Activated CD4-positive, alpha-beta T cell treated with anti-CD3 and anti-CD28 coated beads, Interleukin-10, Interleukin-2, amounts not matched to agents 100 ng/mL and 50 ng/mL, durations not matched to agents 16 hours and 8 hours (primary cell): ENCODE results near the gene ACAN.

ENCODE experiments used
- DNase-seq: peaks from one replicate; pipeline ENCODE4 v3.0.0-alpha.2; 2020

Gene ACAN

DNA sequence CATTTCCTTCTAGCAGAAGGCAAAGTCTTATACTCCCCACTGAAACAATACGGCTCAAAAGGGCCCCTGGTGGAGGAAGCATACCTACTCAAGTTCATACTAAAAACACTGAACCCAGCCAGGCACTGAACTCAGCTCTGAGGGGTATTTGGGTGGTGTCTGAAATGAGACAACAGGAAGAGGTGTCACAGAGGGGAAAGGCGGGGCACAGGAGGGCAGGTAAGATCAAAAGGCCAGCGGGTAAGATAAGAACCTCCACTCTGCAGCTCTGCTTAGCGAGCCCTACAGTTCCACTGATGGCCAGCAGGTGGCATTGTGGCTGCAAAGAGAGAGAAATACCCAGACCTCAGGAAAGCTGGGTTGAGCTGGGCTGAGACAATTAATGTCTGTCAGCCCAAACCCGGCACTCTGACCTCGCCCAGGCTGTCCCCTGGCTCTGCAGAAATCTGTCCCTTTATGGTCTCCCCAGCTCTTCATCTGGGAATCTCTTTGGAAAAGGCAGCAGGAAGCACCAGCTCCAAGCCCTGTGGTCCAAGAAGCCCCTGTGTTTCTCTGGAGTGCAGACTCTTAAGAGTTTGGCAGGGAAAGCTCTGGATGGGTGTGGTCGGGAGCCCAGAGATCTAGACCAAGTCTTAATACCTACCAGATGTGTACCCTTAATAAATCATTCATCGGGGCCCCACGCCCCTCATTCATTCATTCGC, 101.5 kb downstream of the ACAN start:
- DNase-seq, result peak; percentile 92

DNA sequence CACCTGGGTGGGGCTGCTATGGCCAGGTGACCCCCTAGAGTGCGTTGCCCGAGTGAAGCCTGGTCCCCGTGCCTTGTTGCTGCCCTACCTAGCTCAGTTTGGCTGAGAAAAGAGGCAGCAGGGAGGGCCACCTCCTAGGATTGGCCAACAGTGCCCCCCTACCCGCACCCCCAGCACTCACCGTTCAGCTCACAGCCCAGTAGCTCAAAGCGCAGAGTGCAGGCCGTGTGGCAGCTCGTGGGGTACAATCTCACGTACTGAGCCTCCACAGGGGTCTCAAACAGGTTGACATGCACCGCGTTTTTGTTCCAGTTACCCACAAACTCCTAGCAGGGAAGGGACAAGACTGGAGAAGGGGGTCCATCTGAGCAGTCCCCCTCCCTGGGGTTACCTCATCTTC, 102.3 kb downstream of the ACAN start:
- DNase-seq, result no peak

DNA sequence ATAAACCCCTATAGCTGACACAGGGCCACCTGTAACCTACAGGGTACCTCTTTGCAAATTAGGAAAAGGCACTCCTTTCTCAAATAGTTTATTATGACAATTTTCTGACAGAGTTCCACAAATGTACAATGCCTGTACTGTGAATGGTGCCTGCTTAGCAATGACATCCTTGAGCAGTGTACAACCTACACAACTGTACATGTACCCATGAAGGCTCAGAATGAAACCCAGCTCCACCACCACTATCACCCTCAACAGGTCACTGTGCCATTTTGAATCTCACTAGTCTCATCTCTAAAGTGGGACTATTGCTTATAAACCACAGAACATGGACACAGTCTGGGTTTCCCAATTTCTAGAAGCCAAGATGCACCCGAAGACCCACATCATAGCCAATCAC, 102.9 kb downstream of the ACAN start:
- DNase-seq, result no peak

DNA sequence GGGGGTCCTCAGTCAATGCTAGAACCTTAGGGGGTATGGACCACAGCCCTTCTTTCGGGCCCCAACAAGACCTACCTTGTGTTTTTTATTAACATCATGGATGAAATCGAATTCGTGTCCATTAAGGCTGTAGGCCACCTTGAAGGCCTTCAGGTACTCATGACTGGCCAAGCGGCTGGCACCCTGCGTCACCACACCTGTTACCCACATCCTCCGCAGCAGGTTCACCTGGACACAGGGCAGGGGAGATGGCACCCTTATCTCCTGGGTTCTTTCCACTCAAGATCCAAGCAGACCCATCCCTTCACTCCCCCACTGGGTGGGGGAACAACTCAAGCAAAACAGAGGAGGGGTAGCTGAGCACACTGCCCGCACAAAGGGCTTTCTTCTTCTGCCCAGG, 103.3 kb downstream of the ACAN start:
- no peak for DNase-seq

DNA sequence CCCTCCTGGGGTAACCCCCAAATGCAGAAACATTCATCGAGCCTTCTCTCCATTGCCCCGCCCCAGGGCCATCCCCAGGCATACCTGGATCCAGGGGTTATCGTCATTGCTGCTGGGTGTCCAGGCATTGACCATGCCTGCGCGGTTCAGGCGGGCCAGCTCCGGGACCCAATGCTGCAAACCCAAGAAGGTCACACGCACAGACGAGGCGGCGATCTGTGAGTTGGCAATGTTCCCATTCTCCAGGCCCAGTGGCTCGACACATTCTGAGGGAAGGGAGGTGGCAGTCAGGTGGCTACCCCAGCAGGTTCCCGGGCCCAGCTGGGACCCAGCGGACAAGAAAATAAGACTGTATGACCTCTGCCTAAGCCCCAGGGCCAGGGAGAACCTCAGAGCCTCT, 103.9 kb downstream of the ACAN start:
- no peak for DNase-seq

- no peak for DNase-seq
Observed at GRCh38 chr15:88908123-88908522, 104.9 kb downstream of the ACAN start.

GRCh38 chr15:88908697-88909621, 105.7 kb downstream of the ACAN start:
- no peak for DNase-seq

DNA sequence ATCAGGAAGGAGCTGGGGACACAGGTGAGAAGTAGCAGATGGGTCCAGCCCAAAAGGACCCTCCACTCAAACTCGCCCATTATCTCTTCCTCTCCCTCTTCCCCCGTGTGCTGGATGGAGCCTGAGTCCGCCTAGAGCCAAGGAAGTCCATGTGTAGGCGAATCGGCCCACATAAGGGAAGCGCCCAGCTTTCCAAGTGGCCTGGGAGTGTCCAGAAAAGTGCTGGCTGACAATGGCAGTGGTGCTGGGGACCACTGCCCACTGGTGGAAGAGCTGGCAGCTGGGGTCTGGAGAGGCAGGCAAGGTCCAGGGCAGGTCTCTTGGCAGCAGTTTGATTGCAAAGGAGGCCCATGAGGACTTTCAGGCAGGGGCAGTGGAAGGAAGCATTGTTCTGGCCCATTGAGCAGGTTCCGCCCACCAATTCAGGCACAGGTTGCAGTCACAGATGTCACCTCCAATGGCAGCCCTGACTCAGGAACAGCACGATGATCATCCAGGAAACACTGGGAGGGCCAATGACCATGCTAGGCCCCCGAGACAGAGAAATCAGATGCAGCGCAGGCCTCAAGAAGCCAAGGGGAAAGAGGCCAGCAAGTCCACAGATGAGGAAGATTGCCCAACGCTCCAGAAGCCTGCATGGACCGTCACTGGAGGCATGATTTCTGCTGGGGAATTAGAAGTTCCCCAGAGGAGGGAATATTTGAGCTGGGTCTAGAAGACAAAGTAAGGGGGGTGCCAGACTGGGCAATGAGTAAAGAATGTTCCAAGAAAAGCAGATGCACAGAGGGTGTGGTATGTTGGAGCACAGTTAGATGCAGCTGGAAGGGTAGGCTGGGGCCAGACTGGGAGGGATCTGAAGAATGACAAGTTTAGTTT, 107.0 kb downstream of the ACAN start:
- DNase-seq, result no peak

- no peak for DNase-seq
Observed at GRCh38 chr15:88911766-88912118, 108.5 kb downstream of the ACAN start.

DNA sequence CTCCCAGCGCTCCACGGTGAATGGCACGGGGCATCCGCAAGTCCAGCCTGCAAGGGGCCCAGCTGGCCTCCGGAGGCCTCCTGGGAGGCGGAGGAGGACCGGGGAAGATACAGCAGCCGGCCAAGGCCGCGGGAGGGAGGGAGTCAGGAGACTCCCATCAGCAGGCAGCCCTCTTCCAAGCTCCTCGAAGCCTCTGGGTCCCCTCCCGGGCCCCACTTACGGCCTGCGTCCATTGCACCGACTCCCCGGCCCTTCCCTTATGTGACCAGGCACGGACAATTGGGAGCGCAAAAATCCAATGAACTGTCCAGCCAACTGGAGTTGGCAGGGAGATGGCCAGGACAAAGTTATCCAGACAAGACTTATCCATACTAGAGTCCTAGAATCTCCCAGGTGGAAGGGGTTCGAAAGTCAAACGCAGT, 109.3 kb downstream of the ACAN start:
- no peak for DNase-seq

DNA sequence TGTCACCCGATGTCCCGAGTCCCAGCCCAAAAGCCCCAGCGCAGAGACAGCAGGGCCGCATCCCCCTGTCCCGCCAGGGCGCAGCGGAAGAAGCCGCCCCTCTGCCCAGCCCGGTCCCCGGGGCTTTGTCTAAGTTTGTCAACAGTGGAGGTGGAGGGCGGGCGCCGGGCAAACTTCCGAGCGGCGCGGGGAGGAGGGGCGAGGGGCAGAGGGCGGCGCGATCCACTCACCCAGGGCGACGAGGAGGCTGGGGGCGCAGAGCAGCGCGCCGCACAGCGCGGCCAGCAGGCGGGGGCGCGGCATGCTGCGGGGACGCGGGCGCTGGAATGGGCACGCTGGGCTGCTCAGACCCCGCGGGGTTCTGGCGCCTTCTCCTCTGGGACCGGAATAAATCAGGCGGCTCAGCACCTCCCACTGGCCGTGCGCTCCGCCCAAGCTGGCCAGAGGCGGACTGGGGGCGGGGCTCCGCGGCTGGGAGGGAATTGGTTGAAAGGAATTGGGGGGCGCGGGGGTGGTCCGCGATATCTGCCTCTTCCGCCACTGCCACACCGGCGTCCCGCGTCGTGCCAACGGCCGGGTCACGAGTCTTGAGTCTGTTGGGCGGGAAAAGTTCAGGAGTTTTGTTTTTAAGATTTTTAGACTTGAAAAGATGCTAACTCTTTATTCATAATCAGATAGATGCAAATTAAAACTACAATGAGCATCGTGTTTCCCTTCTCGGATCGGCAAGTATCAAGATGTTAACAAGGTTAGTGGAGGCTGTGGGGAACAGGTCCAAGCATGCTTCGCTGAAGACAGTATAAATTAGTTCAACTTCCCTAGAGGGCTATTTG, 110.0 kb downstream of the ACAN start, which contains the start of gene MFGE8:
Gene MFGE8, minus strand, starts transcription at position 363 of the 833 bp plus-strand sequence. Its CDS starts 60 bp downstream, at position 303.
- DNase-seq, result peak; percentile 76

GRCh38 chr15:88913850-88914169, 110.6 kb downstream of the ACAN start:
- DNase-seq, result no peak

- no peak for DNase-seq
Observed at GRCh38 chr15:88915354-88915753, 112.1 kb downstream of the ACAN start.

- DNase-seq, result no peak
Observed at GRCh38 chr15:88917760-88918159, 114.5 kb downstream of the ACAN start.

DNA sequence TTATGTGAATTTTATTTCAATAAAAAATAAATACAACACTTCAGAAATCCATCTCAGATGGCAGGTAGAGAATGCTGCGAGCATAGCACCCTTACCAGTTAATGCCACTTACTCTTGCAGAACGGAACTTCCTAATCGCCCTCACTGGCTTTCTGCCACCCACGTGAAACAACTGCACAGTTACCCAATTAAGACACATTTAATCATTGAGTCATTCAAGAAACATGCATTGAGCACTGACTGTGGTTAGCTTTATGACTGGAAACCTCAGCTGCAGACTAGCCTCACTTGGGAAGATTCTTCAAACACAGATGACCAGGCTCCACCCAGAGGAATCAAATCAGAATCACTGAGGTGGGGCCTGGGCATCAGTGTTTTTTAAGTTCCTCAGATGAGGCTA, 115.5 kb downstream of the ACAN start:
- peak; percentile 93 for DNase-seq

GRCh38 chr15:88920186-88920891, 117.1 kb downstream of the ACAN start:
- peak; percentile 75 for DNase-seq

- DNase-seq, result peak; percentile 91
Observed at GRCh38 chr15:88920892-88921435, 117.7 kb downstream of the ACAN start.
